Skin epidermis (tissue), 12 donors: ENCODE results near the gene DHDDS.

Experiments
- H3K27ac ChIP-seq, 21 experiments: fragments of 200-600 bp; sonication (generic) in 11 of 21; one replicate each; pipeline ENCODE4 v1.5.0; 2020; ENCODE audit warnings: mild to moderate bottlenecking in 3 of 21, inconsistent platforms in 2 of 21, moderate library complexity in 2 of 21
- H3K4me3 ChIP-seq, 7 experiments: fragments of 200-600 bp; sonication (generic) in 2 of 7; one replicate each; pipeline ENCODE4 v1.5.0; 2020; ENCODE audit warnings: inconsistent platforms in 2 of 7, mild to moderate bottlenecking in 2 of 7, moderate library complexity in 1 of 7

DHDDS gene

GRCh38 chr1:26412180-26412840 lies 19.8 kb upstream of the DHDDS start:
- Histone ChIP-seq H3K4me3 (no peak overlapping the region), H3K27ac (no peak overlapping the region)

GRCh38 chr1:26413031-26413430 lies 19.1 kb upstream of the DHDDS start:
- H3K27ac ChIP-seq = no peak overlapping the region
- H3K4me3 ChIP-seq = no peak overlapping the region

GRCh38 chr1:26417111-26417759 lies 14.9 kb upstream of the DHDDS start:
- no peak overlapping the region for H3K27ac ChIP-seq
- no peak overlapping the region for H3K4me3 ChIP-seq

- Histone ChIP-seq H3K27ac (no peak overlapping the region), H3K4me3 (no peak overlapping the region)
Observed at GRCh38 chr1:26418865-26419349, 13.2 kb upstream of the DHDDS start.

GRCh38 chr1:26419494-26419893 lies 12.6 kb upstream of the DHDDS start:
- H3K4me3 ChIP-seq = no peak overlapping the region
- H3K27ac ChIP-seq = no peak overlapping the region

DNA sequence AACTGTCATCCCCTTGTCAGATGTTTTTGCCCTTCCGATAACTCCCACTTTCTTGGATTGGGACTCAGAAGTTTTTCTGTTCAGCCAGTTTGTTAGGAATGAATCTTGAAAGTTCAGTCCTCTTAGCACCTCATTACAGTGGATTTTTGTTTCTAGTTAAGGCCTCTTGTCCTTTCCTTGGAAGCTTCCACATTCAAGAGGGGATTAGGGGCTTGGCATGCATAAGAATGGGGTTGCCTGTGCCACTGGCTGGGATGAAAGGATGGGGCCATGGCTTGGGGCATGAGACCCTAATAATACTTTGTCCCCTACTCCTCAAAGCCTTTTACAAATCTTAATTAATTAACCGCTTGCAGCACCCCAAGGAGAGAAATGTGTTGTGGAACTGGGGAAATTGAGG lies 2.4 kb upstream of the DHDDS start:
- H3K27ac ChIP-seq = no peak overlapping the region

DNA sequence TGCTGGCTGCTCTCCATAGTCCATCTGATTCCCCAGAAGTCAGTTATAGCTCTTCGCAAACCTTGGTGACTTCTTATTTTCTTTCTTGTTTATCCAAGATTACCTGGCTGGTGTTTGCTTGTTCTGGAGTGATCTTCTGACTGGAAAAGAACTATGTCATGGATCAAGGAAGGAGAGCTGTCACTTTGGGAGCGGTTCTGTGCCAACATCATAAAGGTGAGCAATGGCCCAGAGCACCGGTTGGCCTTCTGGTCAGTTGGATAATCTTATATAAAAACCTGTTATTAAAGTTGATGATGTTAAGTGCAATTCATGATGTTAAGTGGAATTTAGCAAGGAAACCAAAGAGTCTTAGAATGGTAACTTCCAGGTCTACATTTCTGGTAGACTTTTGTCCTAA lies 672 bp downstream of the DHDDS start:
- H3K27ac ChIP-seq = peak overlapping the region in 20 of 21 experiments; percentile 58 to 88 (median 78)
- peak overlapping the region; percentile 47 to 76 (median 59) for H3K4me3 ChIP-seq

More for the DNA sequence above, 2.4 kb upstream of the DHDDS start:
- H3K4me3 ChIP-seq = no peak overlapping the region

GRCh38 chr1:26434161-26434752 lies 2.1 kb downstream of the DHDDS start:
- Histone ChIP-seq H3K4me3 (no peak overlapping the region), H3K27ac (no peak overlapping the region)

DNA sequence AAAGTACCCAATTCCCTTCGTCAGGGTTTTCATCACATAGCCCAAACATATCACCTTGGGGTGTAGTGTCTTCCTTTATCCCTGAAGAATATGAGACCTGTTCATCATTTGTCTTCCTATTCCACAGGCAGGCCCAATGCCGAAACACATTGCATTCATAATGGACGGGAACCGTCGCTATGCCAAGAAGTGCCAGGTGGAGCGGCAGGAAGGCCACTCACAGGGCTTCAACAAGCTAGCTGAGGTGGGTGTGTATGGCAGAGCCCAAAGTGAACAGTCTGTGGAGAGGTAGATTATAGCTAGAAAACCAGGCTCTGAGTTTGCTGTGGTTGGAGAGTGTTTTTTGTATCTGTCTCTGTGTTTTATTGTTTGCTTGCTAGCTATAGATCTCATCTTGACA lies 5.9 kb downstream of the DHDDS start:
- Histone ChIP-seq H3K4me3 (no peak overlapping the region), H3K27ac (no peak overlapping the region)

DNA sequence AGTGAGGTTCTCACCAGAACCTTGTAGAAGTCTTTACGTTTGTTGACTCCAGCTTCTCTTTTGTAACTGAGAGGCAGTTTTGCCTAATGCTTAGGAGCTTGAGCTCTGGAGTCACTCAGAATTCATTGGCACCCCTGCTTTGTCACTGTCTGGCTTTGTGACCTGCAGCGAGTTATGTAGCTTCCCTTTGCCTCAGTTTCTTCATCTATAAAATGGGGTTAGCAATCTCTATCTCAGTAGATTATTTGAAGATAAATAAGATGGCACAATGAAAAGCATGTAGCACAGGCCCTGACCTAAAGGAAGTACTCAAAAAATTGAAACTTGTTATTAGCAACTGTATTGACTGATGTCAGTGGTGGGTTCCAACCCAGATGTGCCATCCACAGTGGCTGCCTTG lies 8.1 kb downstream of the DHDDS start:
- no peak overlapping the region for H3K4me3 ChIP-seq

DNA sequence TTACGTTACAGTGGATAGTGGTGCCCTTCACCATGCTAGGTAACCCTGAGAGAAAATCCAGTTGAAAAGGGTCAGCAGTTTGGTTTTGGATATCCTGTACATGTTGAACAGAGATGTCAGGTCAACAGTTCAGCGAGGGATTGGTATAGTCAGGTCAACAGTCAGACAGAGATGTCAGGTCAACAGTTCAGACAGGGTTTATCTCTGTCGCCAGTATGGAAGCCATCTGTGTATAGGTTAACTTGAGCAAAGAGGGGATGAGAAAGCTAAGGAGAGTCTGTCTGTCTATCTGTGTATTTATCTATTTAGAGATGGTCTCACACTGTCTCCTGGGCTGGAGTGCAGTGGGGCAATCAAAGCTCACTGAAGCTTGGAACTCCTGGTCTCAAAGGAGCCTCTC lies 17.7 kb downstream of the DHDDS start:
- no peak overlapping the region for H3K27ac ChIP-seq
- H3K4me3 ChIP-seq = no peak overlapping the region

More for the DNA sequence above, 8.1 kb downstream of the DHDDS start:
- no peak overlapping the region for H3K27ac ChIP-seq

DNA sequence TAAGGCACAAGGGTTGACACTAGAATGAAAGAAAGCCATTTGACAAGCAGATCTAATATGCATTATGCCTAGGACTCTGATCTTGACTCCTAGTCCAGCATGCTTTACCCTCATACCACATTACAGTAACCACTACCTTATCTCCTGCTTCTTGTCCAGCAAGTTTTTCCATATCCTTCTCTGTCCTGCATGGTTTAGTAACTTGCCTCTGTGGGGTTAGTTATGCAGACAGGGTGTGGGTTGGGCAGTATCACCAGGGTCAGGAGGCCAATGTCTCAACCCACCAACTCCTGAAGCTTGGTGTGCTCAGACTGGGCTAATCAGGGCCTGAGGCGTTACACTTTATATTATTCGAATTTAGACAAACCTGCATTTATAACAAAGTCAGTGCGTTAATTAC lies 18.8 kb downstream of the DHDDS start:
- Histone ChIP-seq H3K4me3 (no peak overlapping the region), H3K27ac (no peak overlapping the region)

- no peak overlapping the region for H3K27ac ChIP-seq
- H3K4me3 ChIP-seq = no peak overlapping the region
Observed at GRCh38 chr1:26452459-26453183, 20.5 kb downstream of the DHDDS start.

- H3K4me3 ChIP-seq = no peak overlapping the region
- no peak overlapping the region for H3K27ac ChIP-seq
Observed at GRCh38 chr1:26459148-26459547, 27.0 kb downstream of the DHDDS start.

DNA sequence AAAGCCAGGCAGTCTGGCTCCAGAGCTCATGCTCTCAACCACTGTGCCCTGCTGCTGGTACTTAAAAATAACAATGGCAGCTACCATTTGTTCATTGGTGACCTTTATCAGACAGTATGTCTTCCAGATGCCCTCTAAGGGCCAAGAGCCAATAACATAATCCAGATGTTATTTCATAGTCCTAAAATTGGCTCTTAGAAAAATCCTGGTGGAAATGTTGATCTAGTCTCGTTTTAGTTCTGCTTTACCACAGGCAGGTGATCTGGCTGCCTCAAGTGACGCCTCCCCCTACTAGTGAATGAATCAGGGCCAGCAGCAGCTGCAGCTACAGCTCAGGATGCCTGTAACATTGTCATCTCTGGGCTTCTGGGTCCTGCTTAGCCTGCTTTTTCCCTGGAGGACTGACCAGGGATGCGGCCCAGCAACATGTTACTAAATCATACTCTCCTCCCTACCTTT lies 27.5 kb downstream of the DHDDS start:
- no peak overlapping the region for H3K27ac ChIP-seq
- no peak overlapping the region for H3K4me3 ChIP-seq

DNA sequence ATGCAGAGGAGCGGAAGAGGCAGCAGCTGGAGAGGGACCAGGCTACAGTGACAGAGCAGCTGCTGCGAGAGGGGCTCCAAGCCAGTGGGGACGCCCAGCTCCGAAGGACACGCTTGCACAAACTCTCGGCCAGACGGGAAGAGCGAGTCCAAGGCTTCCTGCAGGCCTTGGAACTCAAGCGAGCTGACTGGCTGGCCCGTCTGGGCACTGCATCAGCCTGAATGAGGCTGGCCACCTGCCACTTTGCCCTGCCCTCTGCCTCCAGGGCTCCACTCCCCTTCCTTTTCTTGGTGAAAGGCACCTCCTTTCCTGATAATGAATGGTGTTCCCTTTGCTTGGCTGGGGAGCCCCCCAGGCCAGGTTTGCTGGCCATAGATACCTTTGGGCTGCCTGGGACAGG lies 36.8 kb downstream of the DHDDS start:
- H3K27ac ChIP-seq = peak overlapping the region in 9 of 21 experiments; percentile 8 to 61 (median 23)
- H3K4me3 ChIP-seq = no peak overlapping the region

DNA sequence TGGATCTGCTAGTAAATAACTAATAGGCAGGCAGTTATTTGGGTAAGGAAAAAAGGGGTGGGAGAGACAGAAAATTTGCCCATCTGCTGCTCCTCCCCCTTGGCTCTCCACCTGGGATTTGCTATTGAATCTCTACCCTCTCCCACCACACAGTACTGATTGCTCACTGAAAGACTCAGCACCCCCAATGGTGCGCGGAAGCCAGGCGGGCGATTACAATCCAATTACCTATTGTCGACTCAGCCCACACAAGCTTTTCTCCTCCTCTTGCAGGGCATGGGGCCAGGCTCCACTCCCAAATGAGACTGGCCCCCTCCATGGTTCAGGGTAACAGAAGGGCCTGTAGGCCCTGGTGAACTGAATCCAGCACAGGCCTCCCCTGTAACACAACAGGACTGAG lies 37.4 kb downstream of the DHDDS start:
- Histone ChIP-seq H3K27ac (peak overlapping the region in 8 of 21 experiments; percentile 3 to 61 (median 20)), H3K4me3 (no peak overlapping the region)

GRCh38 chr1:26470878-26471497 lies 38.9 kb downstream of the DHDDS start:
- Histone ChIP-seq H3K4me3 (peak overlapping the region in 6 of 7 experiments; percentile 58 to 93 (median 86)), H3K27ac (peak overlapping the region in 15 of 21 experiments; percentile 97 to 100 (median 99))

- H3K4me3 ChIP-seq = peak overlapping the region; percentile 58 to 93 (median 88)
- H3K27ac ChIP-seq = peak overlapping the region in 20 of 21 experiments; percentile 97 to 100 (median 99)
Observed at GRCh38 chr1:26471498-26472319, 39.6 kb downstream of the DHDDS start.
